Loucy (cell line): ENCODE measurements around the gene ZNF521.

Experiments used
- CTCF ChIP-seq: fragments of 200-600 bp; sonication (generic); conservative IDR thresholded peaks from 2 replicates; pipeline ENCODE4 v1.5.1; 2014; ENCODE audit warnings: mild to moderate bottlenecking, antibody characterized with exemption, low read length
- EZH2phosphoT487 ChIP-seq: fragments of 200-600 bp; IDR thresholded peaks from 2 replicates; pipeline ENCODE4 v1.6.1; 2018; ENCODE audit warnings: antibody characterized with exemption, mild to moderate bottlenecking, moderate library complexity, borderline replicate concordance

GRCh38 chr18:25167612-25168410, 184.2 kb downstream of the ZNF521 start:
- no peak for TF ChIP-seq EZH2phosphoT487
- no peak for TF ChIP-seq CTCF
